GM23248 (cell line): ENCODE measurements around the gene CFAP61. TPM values are rescaled to one million over a fixed set of nuclear protein-coding genes. Genes with fewer than 3 reads are reported as not detected.
"Not testable (repeated sequence)": the region's sequence is repeated elsewhere in the genome, so short reads cannot be mapped to it uniquely, and the experiment has no call there.

Experiments
- DNase-seq: peaks from one replicate; pipeline ENCODE4 v3.0.0-alpha.2; 2015
- H2AFZ ChIP-seq: fragments of 200-600 bp; sonication (generic); 2 replicates; pipeline ENCODE4 v1.6.1; 2016; ENCODE audit warnings: antibody characterized with exemption
- H3F3A ChIP-seq: fragments of 200-600 bp; sonication (generic); 2 replicates; pipeline ENCODE4 v1.6.1; 2016; ENCODE audit warnings: mild to moderate bottlenecking, antibody characterized with exemption, mixed run types; ENCODE audit not compliant: insufficient read depth
- H3K27ac ChIP-seq: fragments of 200-600 bp; sonication (generic); 2 replicates; pipeline ENCODE4 v1.5.1; 2016; ENCODE audit warnings: mild to moderate bottlenecking
- H3K27me3 ChIP-seq: fragments of 200-600 bp; sonication (generic); replicated peaks from 2 replicates; pipeline ENCODE4 v1.6.1; 2016; ENCODE audit warnings: mild to moderate bottlenecking; ENCODE audit not compliant: insufficient read depth
- H3K36me3 ChIP-seq: fragments of 200-600 bp; sonication (generic); 2 replicates; pipeline ENCODE4 v1.6.1; 2016; ENCODE audit warnings: low read depth, mild to moderate bottlenecking
- H3K4me1 ChIP-seq: fragments of 200-600 bp; sonication (generic); 2 replicates; pipeline ENCODE4 v1.6.1; 2016; ENCODE audit warnings: mild to moderate bottlenecking; ENCODE audit not compliant: insufficient read depth
- H3K4me2 ChIP-seq: fragments of 200-600 bp; sonication (generic); one replicate; pipeline ENCODE4 v1.6.1; 2016; ENCODE audit warnings: mild to moderate bottlenecking; ENCODE audit not compliant: unreplicated experiment
- H3K4me3 ChIP-seq: fragments of 200-600 bp; sonication (generic); 2 replicates; pipeline ENCODE4 v1.5.1; 2016; ENCODE audit warnings: mild to moderate bottlenecking
- H3K79me2 ChIP-seq: fragments of 200-600 bp; sonication (generic); 2 replicates; pipeline ENCODE4 v1.6.1; 2016; ENCODE audit warnings: mild to moderate bottlenecking; ENCODE audit not compliant: insufficient read depth
- H3K9ac ChIP-seq: fragments of 200-600 bp; sonication (generic); 2 replicates; pipeline ENCODE4 v1.6.1; 2016; ENCODE audit warnings: mild to moderate bottlenecking
- H3K9me2 ChIP-seq: fragments of 200-600 bp; sonication (generic); 2 replicates; pipeline ENCODE4 v1.6.1; 2016; ENCODE audit warnings: mixed run types, mild to moderate bottlenecking, moderate library complexity; ENCODE audit not compliant: insufficient read depth
- H3K9me3 ChIP-seq: fragments of 200-600 bp; sonication (generic); one replicate; pipeline ENCODE4 v1.6.1; 2017; ENCODE audit warnings: low read depth
- H4K20me1 ChIP-seq: fragments of 200-600 bp; sonication (generic); 2 replicates; pipeline ENCODE4 v1.6.0; 2016; ENCODE audit not compliant: insufficient read depth
- EZH2 ChIP-seq: fragments of 200-600 bp; sonication (generic); IDR thresholded peaks from 2 replicates; pipeline ENCODE4 v1.6.1; 2018; ENCODE audit warnings: antibody characterized with exemption, mild to moderate bottlenecking; ENCODE audit not compliant: insufficient read depth, poor library complexity, severe bottlenecking
- EZH2phosphoT487 ChIP-seq: fragments of 200-600 bp; sonication (generic); IDR thresholded peaks from 2 replicates; pipeline ENCODE4 v1.6.1; 2018; ENCODE audit warnings: antibody characterized with exemption, moderate library complexity, mild to moderate bottlenecking, low read depth; ENCODE audit not compliant: insufficient read depth
- WGBS, 2 experiments: methylation state at CpG; one replicate each; pipeline ENCODE4 v1.1.6; 2015 to 2017; ENCODE audit warnings: low lambda C conversion rate in 2 of 2, low coverage in 1 of 2; ENCODE audit errors: missing lambda C conversion rate in 2 of 2; 5-methylcytosine and 5-hydroxymethylcytosine counted together
- in situ Hi-C: fragments of 300-500 bp; cut with MboI; formaldehyde crosslinking; loops from 2 replicates; pipeline ENCODE4 v1.15.0; 2020
- polyA plus RNA-seq: library from polyadenylated mRNA; unstranded; fragments of >200 nt; fragmentation: Nextera tagmentation; extraction: Ambion mirVana; gene quantifications from 2 replicates; pipeline ENCODE4 v1.2.1, GENCODE V29; 2016
- total RNA-seq: library from RNA; depleted of rRNA; stranded (reverse); fragments of >200 nt; shearing (Covaris generic); gene quantifications from 2 replicates; pipeline ENCODE4 v1.2.3, GENCODE V29; 2014

Gene CFAP61
- total and polyA plus RNA-seq, 2 experiments from 2014 or later = not detected

- TF ChIP-seq EZH2 (no peak), EZH2phosphoT487 (no peak)
- in situ Hi-C loops = no loop called here
- Histone ChIP-seq H3K4me3 (no peak overlapping the region), H3F3A (no peaks in the 10 kb centered on the region; the same call in 1 of the 2 replicates), H3K9me2 (no peaks in the 10 kb centered on the region), H3K4me2 (no peak overlapping the region), H2AFZ (no peak overlapping the region), H3K36me3 (no peaks in the 10 kb centered on the region), H3K27ac (no peak overlapping the region), H3K4me1 (no peaks in the 10 kb centered on the region), H3K27me3 (no peaks in the 10 kb centered on the region), H3K9me3 (no peaks in the 10 kb centered on the region), H3K79me2 (no peaks in the 10 kb centered on the region), H4K20me1 (no peaks in the 10 kb centered on the region), H3K9ac (no peak overlapping the region)
- no peak for DNase-seq
- 45 to 52% methylated on average over 3 of the region's 3 CpGs for WGBS, 2 experiments
Observed at GRCh38 chr20:20353576-20353975, 301.2 kb downstream of the CFAP61 start.

- H3K9me2 ChIP-seq, H3K9ac ChIP-seq, H3K4me1 ChIP-seq, H3K79me2 ChIP-seq, H3K4me3 ChIP-seq, H3F3A ChIP-seq, H2AFZ ChIP-seq, DNase-seq, H3K27ac ChIP-seq, H3K4me2 ChIP-seq, H3K27me3 ChIP-seq, H4K20me1 ChIP-seq, H3K36me3 ChIP-seq, in situ Hi-C loops, H3K9me3 ChIP-seq: not testable (repeated sequence)
Observed at GRCh38 chr20:20355503-20355902, 303.2 kb downstream of the CFAP61 start.

- Histone ChIP-seq H3K36me3 (no peaks in the 10 kb centered on the region), H3K9me3 (no peaks in the 10 kb centered on the region), H3K4me3 (no peak overlapping the region), H3F3A (no peaks in the 10 kb centered on the region; the same call in 1 of the 2 replicates), H3K4me1 (no peaks in the 10 kb centered on the region), H3K9me2 (no peaks in the 10 kb centered on the region), H2AFZ (no peak overlapping the region), H4K20me1 (no peaks in the 10 kb centered on the region), H3K9ac (no peak overlapping the region), H3K27me3 (peaks cover 31% of the 10 kb centered on the region), H3K27ac (no peak overlapping the region), H3K4me2 (no peak overlapping the region), H3K79me2 (no peaks in the 10 kb centered on the region)
- no peak for DNase-seq
- no peak for TF ChIP-seq EZH2phosphoT487
- in situ Hi-C loops = no loop called here
Observed at GRCh38 chr20:20358801-20359200, 306.5 kb downstream of the CFAP61 start.

GRCh38 chr20:20359628-20360027 lies 307.3 kb downstream of the CFAP61 start:
- H3K36me3 ChIP-seq = no peaks in the 10 kb centered on the region
- DNase-seq = no peak
- no peaks in the 10 kb centered on the region for H3K79me2 ChIP-seq
- H3K4me2 ChIP-seq = no peak overlapping the region
- TF ChIP-seq EZH2 (no peak), EZH2phosphoT487 (no peak)
- no peak overlapping the region for H3K9ac ChIP-seq
- no peaks in the 10 kb centered on the region for H3K9me3 ChIP-seq
- H3K27ac ChIP-seq = no peak overlapping the region
- H3K4me1 ChIP-seq = no peaks in the 10 kb centered on the region
- H3K27me3 ChIP-seq = peaks cover 39% of the 10 kb centered on the region
- no peaks in the 10 kb centered on the region; the same call in 1 of the 2 replicates for H3F3A ChIP-seq
- in situ Hi-C loops = loop anchor here (10.0 kb wide), 1 partner anchor 195 kb away; no protein-coding TSS in a partner anchor
- no peaks in the 10 kb centered on the region for H4K20me1 ChIP-seq
- H3K4me3 ChIP-seq = no peak overlapping the region
- 61 to 70% methylated on average over 6 of the region's 6 CpGs for WGBS, 2 experiments
- no peak overlapping the region for H2AFZ ChIP-seq
- no peaks in the 10 kb centered on the region for H3K9me2 ChIP-seq

GRCh38 chr20:20360464-20360863 lies 308.1 kb downstream of the CFAP61 start:
- Histone ChIP-seq H3F3A (no peaks in the 10 kb centered on the region; the same call in 1 of the 2 replicates), H3K4me1 (no peaks in the 10 kb centered on the region), H2AFZ (no peak overlapping the region), H3K36me3 (no peaks in the 10 kb centered on the region), H3K9me3 (no peaks in the 10 kb centered on the region), H3K27me3 (peaks cover 47% of the 10 kb centered on the region), H4K20me1 (no peaks in the 10 kb centered on the region), H3K27ac (no peak overlapping the region), H3K9ac (no peak overlapping the region), H3K4me3 (no peak overlapping the region), H3K79me2 (no peaks in the 10 kb centered on the region), H3K9me2 (no peaks in the 10 kb centered on the region), H3K4me2 (no peak overlapping the region)
- in situ Hi-C loops = loop anchor here (10.0 kb wide), 1 partner anchor 194 kb away; no protein-coding TSS in a partner anchor
- peak; percentile 78 for DNase-seq
- 16 to 27% methylated on average over 6 of the region's 6 CpGs for WGBS, 2 experiments
- TF ChIP-seq EZH2 (no peak), EZH2phosphoT487 (no peak)
